Subcutaneous abdominal adipose tissue (tissue), 5 donors: Measurements from ENCODE around the gene RALGPS1.

Experiments used
- H3K27ac ChIP-seq: one replicate; pipeline ENCODE4 v1.7.0; 2013; ENCODE audit warnings: low read depth, mild to moderate bottlenecking, inconsistent platforms, low read length, moderate library complexity
- H3K27me3 ChIP-seq, 5 donors: one replicate each; pipeline ENCODE4 v1.7.0; 2013; ENCODE audit warnings: low read length in 5 of 5, inconsistent platforms in 1 of 5; ENCODE audit not compliant: control insufficient read depth in 5 of 5, insufficient read depth in 4 of 5
- H3K36me3 ChIP-seq, 5 donors: one replicate each; pipeline ENCODE4 v1.7.0; 2013; ENCODE audit warnings: low read length in 5 of 5; ENCODE audit not compliant: control insufficient read depth in 5 of 5, insufficient read depth in 5 of 5
- H3K4me1 ChIP-seq, 5 donors: one replicate each; pipeline ENCODE4 v1.7.0; 2013; ENCODE audit warnings: low read length in 5 of 5, mild to moderate bottlenecking in 3 of 5, moderate library complexity in 1 of 5; ENCODE audit not compliant: control insufficient read depth in 5 of 5, insufficient read depth in 5 of 5
- H3K4me3 ChIP-seq, 5 donors: one replicate each; pipeline ENCODE4 v1.7.0; 2013; ENCODE audit warnings: low read length in 5 of 5, low read depth in 1 of 5
- H3K9ac ChIP-seq, 5 donors: one replicate each; pipeline ENCODE4 v1.7.0; 2013; ENCODE audit warnings: low read length in 5 of 5, mild to moderate bottlenecking in 4 of 5, moderate library complexity in 3 of 5
- H3K9me3 ChIP-seq, 5 donors: one replicate each; pipeline ENCODE4 v1.7.0; 2013; ENCODE audit warnings: low read length in 5 of 5; ENCODE audit not compliant: control insufficient read depth in 5 of 5
- donor health status: healthy.
- donor health status: healthy.
- donor health status: healthy.
- donor health status: healthy.
- donor health status: healthy.

Gene RALGPS1

DNA sequence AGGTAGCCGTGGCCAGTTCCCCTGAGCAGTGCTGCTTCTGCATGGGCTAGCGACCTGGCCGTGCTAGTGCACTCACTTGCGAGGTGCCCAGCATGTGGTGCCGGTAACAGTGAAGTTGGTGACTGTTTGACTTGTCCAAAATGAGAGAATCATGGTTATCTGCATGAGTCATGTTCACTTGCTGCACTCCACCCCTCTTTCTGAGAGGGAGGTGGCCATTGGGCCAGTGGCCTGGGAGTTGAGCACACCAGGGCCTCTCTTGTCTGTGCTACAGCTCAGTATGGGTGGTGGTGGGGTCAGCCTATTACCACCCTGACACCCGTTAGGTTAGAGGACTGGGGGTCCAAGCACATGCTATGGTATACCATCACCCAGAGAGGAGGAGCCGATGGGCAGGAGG lies 294.6 kb downstream of the RALGPS1 start:
- Histone ChIP-seq H3K9ac (no peak overlapping the region), H3K4me3 (no peak overlapping the region), H3K27me3 (no peaks in the 10 kb centered on the region), H3K36me3 (no peaks in the 10 kb centered on the region), H3K4me1 (peaks cover 0 to 13% (median 9%) of the 10 kb centered on the region in 5 donors), H3K9me3 (no peaks in the 10 kb centered on the region), H3K27ac (no peak overlapping the region)

DNA sequence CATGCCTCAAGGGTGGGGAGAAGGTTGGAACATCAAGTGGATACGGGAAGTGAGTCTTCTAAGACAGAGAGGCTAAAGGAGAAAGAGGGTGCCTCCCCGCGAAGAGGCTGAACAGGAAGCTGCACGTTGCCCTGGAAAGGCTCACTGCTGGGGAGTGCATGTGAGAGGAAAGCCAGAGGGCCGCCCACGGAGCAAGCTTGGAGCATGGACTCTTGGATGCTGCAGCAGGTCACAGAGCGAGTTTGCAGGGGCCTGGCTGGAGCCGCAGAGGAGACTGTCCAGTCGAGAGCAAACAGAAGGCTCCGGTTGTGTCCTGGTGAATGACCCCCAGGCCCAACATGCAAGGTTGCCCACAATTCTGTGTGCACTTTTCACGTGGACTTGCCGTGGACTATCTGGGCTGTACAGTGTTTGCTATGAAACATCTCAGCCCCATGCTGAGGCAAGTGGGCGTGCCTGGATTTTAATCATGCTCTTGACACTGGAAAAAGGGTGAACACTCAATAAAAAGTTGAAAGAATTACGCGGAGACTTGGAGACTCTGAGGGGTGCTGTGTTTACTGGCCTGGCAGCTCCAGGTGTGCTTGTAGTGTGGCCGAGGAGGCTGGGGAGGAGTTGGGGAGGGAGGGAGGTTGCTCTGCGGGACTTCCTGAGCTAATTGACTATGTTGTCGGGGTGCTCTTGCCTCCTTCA lies 295.5 kb downstream of the RALGPS1 start:
- Histone ChIP-seq H3K4me3 (no peak overlapping the region), H3K9ac (no peak overlapping the region), H3K27me3 (no peaks in the 10 kb centered on the region), H3K9me3 (no peaks in the 10 kb centered on the region), H3K4me1 (peaks cover 0 to 13% (median 9%) of the 10 kb centered on the region in 5 donors), H3K36me3 (no peaks in the 10 kb centered on the region), H3K27ac (no peak overlapping the region)

DNA sequence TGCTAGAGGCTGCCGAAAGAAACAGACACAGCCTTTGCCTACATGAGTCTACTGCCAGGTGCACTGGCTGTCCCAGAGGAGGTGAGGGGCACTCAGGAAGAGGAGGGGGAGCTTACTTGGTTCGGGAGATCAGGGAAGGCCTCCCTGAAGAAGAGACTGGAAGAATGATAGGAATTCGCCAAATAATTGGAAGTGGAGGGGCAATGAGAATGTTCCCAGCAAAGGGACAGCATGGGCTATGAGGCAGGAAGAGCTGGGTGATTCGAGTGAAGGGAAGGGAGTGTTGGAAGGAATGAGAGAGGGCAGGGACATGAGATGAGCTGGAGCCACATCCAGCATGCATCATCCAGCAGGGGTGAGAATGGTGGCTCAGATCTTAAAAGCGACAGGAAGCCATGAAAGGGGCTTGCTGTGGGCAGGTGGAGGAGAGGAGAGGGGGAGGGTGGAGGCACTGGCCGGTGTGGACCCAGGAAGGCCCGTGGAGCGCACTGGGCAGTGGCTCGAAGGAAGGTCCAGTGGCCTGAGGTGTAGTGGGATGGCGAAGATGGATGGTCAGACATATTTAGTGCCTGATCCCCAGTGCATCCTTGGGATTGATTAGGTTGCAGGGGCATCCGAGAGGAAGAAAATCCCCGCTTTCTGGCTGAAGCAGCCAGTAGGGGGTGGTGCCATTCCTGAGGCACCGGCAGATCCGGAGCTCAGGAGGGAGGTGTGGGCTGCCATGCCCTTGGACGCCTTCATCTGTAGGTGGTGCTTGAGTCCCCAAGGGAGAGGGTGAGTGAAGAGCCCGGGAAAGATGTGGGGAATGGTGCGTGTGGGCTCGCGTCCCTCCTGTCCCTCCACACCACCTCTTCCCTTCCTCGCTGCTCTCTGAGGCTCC lies 296.5 kb downstream of the RALGPS1 start:
- Histone ChIP-seq H3K9me3 (no peaks in the 10 kb centered on the region), H3K27me3 (no peaks in the 10 kb centered on the region), H3K27ac (no peak overlapping the region), H3K36me3 (no peaks in the 10 kb centered on the region), H3K9ac (no peak overlapping the region), H3K4me1 (peaks cover 0 to 11% (median 5%) of the 10 kb centered on the region in 5 donors), H3K4me3 (no peak overlapping the region)

DNA sequence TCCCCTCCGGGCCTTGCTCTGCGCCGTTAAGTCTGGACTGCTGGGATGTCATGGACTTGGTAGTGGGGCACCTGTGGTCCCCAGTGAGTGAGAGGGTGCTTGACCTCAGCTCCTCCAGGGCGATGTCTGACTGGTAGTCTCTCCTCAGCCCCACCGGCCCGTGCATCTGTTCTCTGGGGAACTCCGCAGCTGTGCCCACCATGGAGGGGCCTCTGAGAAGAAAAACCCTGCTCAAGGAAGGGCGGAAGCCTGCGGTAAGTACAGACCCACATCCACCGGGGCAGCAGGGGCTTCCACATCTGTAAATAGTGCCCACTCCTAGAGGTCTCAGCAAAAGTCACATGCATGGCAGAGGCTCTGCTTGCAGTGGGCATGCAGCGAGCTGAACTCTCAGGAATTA lies 297.4 kb downstream of the RALGPS1 start:
- no peak overlapping the region for H3K4me3 ChIP-seq
- H3K27me3 ChIP-seq, result no peaks in the 10 kb centered on the region
- no peak overlapping the region for H3K9ac ChIP-seq
- H3K9me3 ChIP-seq, result no peaks in the 10 kb centered on the region
- H3K4me1 ChIP-seq, result peaks cover 0 to 11% (median 5%) of the 10 kb centered on the region in 5 donors
- H3K27ac ChIP-seq, result no peak overlapping the region
- H3K36me3 ChIP-seq, result no peaks in the 10 kb centered on the region

DNA sequence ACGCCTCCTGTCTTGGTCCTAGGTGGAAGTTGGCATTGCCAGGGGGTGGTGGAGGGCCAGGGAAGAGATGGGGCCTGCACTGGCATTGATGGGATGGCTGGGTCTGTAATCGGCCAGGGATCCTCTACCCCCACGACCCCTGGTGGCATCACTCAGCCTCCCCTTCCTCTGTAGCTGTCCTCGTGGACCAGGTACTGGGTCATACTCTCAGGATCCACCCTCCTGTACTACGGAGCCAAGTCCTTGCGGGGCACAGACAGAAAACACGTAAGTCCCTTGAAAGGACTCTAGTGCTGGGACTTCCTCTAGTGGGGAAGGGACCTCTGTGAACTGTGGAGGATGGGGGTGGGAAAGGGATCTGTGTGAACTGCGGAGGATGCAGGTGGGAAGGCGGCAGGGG lies 297.9 kb downstream of the RALGPS1 start:
- Histone ChIP-seq H3K27ac (no peak overlapping the region), H3K27me3 (no peaks in the 10 kb centered on the region), H3K36me3 (no peaks in the 10 kb centered on the region), H3K4me1 (peaks cover 0 to 11% (median 5%) of the 10 kb centered on the region in 5 donors), H3K9ac (no peak overlapping the region), H3K4me3 (no peak overlapping the region), H3K9me3 (no peaks in the 10 kb centered on the region)

DNA sequence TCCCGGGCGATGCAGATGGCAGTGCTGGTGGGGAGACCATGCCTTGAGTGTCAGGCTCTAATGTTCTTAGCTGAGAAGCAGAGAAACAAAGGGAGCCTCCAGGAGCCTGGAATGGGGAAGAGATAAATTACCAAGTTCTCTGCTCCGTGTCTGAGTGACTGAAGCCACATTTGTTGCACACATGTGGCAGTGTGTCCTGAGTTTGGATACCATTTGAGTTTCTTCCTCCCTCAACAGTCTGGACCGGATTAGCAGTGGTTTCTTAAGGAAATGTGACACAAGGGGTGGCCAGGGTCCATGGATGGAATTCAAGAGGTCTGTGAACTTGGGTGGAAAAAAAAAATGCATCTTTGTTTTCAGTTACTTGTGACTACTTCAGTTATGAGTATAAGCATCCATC lies 299.3 kb downstream of the RALGPS1 start:
- Histone ChIP-seq H3K27ac (no peak overlapping the region), H3K27me3 (no peaks in the 10 kb centered on the region), H3K9ac (no peak overlapping the region), H3K9me3 (no peaks in the 10 kb centered on the region), H3K4me3 (no peak overlapping the region), H3K36me3 (no peaks in the 10 kb centered on the region), H3K4me1 (peaks cover 0 to 11% (median 5%) of the 10 kb centered on the region in 5 donors)

DNA sequence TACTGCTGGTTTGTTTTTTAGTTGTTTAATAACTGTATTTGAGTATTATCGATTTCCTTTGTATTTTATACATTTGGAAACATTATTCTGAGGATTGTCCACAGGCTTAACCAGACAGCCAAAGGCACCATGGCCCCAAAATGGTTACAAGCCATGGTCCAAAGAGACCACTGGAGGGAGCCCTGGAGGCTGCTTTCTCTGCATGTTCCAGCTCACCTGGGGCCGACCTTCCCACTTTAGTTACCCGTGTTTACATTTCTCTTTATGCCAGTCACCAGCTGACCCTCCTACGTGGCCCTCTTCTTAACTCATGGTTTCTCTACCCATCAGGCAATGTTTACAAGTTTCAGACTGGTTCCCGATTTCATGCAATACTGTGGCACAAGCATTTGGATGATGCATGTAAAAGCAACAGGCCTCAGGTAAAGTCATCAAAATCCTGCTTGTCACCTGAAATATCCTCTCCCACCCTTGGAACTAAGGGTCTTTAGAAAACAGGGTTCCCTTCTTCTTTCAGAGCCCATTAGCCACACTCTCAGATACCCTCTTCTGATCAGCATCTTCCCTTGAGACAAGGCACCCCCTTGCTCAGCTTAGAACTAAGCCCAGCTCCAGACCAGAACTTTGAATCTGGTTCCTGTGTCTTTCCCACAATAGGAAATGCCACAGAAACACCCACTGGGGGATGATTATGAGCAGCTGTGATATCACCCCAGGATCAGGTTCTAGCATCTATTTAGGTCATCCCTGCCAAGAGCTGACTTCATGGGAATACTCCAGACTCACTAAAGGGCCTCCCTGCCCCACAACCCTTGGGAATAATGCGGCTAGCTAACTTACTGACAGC lies 300.1 kb downstream of the RALGPS1 start:
- H3K4me1 ChIP-seq, result peaks cover 0 to 9% (median 8%) of the 10 kb centered on the region in 5 donors
- no peak overlapping the region for H3K9ac ChIP-seq
- H3K27me3 ChIP-seq, result no peaks in the 10 kb centered on the region
- H3K9me3 ChIP-seq, result no peaks in the 10 kb centered on the region
- H3K27ac ChIP-seq, result no peak overlapping the region
- no peaks in the 10 kb centered on the region for H3K36me3 ChIP-seq
- H3K4me3 ChIP-seq, result no peak overlapping the region

DNA sequence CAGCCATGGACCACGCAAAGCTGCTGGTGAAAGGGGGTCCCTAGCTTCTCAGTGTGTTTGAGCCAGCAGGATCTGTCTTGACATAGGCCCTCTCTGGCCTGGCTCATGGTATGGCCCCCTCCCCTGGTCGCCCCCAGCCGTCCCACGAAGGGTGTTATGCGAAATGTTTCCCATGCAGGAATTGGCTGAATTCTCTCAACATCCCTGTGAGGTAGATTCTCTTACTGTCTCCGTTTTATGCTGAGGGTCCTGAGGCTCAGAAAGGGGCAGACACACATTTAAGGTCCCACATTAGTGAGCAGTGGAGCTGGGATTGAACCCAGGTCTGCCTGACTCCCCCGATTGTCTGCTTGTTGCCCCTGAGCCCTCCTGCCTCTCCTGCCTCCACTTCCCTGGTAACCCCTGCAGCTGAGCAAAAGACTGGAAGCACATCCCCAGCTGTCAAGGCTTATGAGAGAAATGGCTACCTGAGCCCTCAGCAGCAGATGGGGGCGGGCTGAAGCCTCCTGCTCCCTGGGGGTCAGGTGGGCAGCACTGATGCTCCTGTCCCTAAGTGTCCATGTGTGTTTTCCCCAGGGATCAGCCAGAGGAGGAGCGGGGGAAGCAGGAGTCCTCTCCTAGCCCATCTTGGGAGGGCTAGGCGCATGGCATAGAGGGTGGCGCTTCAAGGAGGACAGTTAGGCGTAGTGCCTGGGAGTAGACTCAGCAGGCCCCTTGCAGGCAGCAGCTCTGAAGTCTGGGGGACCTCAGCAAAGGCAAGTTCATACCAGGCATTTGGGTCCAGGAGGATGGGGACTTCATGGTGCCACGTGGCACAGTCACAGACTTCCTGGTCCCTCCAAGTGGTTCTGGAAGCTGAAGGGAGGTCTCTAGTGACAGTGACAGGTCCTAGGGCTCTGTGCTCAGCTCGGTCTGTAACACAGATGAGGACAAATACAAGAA lies 301.0 kb downstream of the RALGPS1 start:
- Histone ChIP-seq H3K36me3 (no peaks in the 10 kb centered on the region), H3K9me3 (no peaks in the 10 kb centered on the region), H3K27me3 (no peaks in the 10 kb centered on the region), H3K9ac (no peak overlapping the region), H3K4me1 (peaks cover 0 to 7% (median 0%) of the 10 kb centered on the region in 5 donors), H3K4me3 (no peak overlapping the region), H3K27ac (no peak overlapping the region)

DNA sequence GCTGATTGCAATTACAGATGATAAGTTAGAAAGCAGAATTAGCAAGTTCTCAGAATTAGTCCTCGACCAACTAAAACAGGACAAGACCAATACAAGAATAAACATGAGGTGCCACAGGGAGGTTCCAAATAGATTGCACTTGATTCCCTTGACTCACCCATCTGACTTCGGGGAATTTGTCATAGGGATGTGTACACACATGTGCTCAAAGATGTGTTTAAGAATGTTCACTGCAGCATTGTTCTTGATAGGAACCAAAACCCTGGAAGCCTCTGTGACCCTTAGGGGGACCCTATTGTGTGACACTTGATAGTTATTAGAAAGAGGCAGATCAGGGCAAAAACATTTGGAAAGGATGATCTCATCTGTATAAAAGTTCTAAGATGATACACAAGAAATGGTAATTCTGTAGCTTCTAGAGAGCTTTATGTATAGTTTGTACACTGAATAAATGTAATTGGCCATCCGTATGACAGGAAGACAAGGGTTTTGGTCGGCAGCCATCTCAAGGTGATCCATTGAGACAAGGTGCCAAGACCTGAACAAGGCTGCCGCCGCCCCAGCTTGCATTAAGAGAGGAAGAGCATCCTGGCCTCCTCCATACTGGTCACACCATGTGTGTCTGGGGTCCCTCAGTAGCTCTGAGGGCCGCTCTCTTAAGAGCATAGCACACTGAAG lies 301.8 kb downstream of the RALGPS1 start:
- Histone ChIP-seq H3K36me3 (no peaks in the 10 kb centered on the region), H3K9ac (no peak overlapping the region), H3K4me3 (no peak overlapping the region), H3K9me3 (no peaks in the 10 kb centered on the region), H3K27ac (no peak overlapping the region), H3K27me3 (no peaks in the 10 kb centered on the region), H3K4me1 (peaks cover 0 to 7% (median 0%) of the 10 kb centered on the region in 5 donors)
